NCI-H2107 treated with DMSO at 0.1 percent for 48 hours (cell line): ENCODE data around the gene TBC1D10B.
"Not testable (repeated sequence)": the region's sequence is repeated elsewhere in the genome, so short reads cannot be mapped to it uniquely, and the experiment has no call there.

ENCODE experiments used
- DNase-seq: peaks from one replicate; lab custom pipeline; 2025; ENCODE audit not compliant: unreplicated experiment; lab: John Stamatoyannopoulos, UW

The TBC1D10B gene

DNA sequence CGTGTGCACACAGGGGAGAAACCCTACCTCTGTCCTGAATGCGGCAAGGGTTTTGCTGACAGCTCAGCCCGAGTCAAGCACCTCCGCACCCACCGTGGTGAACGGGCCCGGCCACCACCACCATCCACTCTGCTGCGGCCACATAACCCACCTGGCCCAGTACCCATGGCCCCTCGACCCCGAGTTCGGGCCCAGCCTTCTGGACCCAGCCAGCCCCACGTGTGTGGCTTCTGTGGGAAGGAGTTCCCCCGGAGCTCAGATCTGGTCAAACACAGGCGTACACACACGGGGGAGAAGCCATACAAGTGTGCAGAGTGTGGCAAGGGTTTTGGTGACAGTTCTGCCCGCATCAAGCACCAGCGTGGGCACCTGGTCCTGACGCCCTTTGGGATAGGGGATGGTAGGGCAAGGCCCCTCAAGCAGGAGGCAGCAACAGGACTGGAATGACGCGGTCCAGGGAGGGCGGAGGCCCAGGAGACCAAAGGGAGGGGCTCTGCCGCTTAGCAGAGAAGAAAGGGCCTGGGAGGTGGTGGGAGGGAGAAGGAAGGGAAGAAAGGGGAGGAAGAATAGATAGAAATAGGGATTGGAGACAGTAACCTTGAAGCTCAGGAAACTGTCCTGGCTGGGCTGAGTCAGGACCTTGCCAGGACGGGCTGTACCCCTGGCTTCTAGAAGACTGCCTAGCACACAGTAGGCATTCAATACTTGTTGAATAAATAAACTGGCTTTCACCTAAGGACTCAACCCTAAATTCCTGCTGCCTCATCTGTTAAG, 28.6 kb upstream of the TBC1D10B start:
- no peak for DNase-seq

GRCh38 chr16:30397776-30398660, 27.7 kb upstream of the TBC1D10B start:
- DNase-seq: no peak

GRCh38 chr16:30397056-30397455, 26.8 kb upstream of the TBC1D10B start:
- no peak for DNase-seq

- DNase-seq: not testable (repeated sequence)
Observed at GRCh38 chr16:30396627-30397026, 26.3 kb upstream of the TBC1D10B start.

DNA sequence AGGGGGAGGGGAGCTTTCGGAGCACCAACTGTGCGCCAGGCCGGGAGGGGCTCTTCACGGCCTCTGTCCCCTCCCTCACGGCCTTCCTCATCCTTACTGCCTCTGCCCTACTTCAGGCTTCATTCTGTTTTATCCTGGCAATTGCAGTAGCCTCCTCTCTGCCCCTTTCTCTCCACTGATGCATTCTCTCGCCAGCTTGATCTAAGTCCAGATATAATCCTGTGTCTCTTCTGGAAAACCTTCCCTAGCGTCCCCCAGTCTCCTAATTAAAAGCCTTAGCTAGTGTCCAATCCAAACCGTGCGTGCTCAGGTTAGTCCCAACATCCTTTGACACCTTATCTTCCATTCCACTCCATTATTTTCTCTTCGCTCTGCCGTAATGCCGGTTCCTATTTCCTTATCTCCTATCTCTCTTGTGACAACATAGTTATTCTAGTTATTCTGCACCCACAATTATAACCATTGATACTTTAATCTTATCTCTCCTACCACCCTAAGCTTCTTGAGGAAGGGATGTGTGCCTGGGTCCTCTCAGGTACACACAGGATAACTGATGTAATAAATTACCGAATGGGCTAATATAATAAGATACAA, 25.8 kb upstream of the TBC1D10B start:
- DNase-seq: no peak

- DNase-seq: peak; percentile 78
Observed at GRCh38 chr16:30395155-30395991, 25.1 kb upstream of the TBC1D10B start, which contains the start of gene ZNF48. Gene ZNF48 (plus strand): TSS chr16:30395420. CDS start chr16:30395795, 375 bp downstream.

DNA sequence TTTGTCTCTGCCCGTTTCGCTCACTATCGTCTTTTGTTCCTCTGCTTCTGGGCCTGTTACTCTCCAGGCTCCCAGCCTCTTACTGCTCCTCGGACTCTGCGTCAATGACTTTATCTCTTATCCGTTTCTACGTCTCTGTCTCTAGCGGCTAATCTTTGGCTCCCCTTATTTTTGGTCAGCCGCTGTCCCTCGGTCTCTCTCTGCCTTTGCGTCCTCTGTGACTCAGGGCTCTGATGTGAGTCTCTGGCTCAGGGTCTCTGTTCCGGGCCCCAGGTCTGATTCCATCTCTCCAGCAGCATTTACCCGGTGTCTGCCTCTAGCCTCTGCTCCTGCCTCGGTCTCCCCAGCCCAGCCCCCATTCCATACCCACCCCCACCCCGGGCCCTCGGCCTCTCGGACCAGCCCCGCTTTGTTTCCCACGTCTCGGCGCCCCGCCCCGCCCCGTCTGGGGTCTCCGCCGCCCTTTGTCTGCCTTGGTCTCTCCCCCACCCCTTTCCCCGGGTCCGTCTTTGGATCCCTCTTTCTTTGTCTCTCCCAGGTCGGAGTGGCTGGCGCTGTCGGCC, 24.4 kb upstream of the TBC1D10B start:
- no peak for DNase-seq

DNA sequence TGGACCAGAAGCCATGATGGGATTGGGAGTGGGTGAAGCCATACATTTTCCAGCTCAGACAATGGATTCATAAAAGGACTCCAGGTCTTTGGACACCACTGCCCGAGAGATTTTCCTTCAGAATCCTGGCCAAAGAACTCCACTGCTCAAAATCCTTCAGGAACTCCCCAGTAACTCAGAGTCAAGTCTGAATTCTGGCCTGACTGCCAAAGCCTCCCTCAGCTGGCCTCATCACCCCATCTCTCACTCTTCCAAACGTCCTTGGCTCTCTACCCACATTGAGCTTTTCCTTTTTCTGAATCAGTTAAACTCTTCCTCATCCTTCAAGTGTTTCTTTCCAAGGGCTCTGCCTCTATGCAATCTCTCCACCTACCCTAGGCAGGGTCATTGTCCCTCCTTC, 13.2 kb upstream of the TBC1D10B start:
- no peak for DNase-seq

- DNase-seq: no peak
Observed at GRCh38 chr16:30382111-30382881, 12.0 kb upstream of the TBC1D10B start, which contains the start of gene SEPTIN1. Gene SEPTIN1 (minus strand): TSS chr16:30382561. CDS start chr16:30382542, 19 bp downstream.

GRCh38 chr16:30381291-30382041, 11.2 kb upstream of the TBC1D10B start:
- DNase-seq: no peak

GRCh38 chr16:30380803-30381208, 10.5 kb upstream of the TBC1D10B start:
- DNase-seq: no peak

DNA sequence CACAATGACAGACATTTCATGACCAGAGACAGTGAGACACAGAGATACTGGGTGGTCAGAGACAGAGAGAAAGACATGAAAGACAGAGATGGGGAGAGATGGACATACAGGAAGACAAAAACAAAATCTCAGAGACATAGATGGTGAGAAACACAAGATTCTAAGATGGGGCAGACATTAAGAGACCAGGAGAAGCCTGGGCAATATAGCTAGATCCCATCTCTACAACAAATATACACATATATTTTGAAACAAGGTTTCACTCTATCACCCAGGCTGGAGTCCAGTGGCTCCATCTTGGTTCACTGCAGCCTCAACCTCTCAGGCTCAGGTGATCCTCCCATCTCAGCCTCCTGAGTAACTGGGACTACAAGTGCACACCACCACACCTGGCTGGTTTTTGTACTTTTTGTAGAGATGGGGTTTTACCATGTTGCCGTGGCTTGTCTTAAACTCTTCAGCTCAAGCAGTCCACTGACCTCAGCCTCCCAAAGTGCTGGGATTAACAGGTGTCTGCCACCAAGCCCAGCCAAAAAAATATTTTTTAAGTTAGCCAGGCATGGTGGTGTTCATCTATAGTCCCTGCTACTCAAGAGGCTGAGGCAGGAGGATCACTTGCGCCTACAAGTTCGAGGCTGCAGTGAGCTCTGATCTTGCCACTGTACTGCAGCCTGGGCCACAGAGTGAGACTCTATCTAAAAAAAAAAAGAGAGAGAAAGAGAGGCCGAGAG, 9.9 kb upstream of the TBC1D10B start:
- DNase-seq: no peak

- DNase-seq: no peak
Observed at GRCh38 chr16:30379158-30379783, 9.0 kb upstream of the TBC1D10B start.

DNA sequence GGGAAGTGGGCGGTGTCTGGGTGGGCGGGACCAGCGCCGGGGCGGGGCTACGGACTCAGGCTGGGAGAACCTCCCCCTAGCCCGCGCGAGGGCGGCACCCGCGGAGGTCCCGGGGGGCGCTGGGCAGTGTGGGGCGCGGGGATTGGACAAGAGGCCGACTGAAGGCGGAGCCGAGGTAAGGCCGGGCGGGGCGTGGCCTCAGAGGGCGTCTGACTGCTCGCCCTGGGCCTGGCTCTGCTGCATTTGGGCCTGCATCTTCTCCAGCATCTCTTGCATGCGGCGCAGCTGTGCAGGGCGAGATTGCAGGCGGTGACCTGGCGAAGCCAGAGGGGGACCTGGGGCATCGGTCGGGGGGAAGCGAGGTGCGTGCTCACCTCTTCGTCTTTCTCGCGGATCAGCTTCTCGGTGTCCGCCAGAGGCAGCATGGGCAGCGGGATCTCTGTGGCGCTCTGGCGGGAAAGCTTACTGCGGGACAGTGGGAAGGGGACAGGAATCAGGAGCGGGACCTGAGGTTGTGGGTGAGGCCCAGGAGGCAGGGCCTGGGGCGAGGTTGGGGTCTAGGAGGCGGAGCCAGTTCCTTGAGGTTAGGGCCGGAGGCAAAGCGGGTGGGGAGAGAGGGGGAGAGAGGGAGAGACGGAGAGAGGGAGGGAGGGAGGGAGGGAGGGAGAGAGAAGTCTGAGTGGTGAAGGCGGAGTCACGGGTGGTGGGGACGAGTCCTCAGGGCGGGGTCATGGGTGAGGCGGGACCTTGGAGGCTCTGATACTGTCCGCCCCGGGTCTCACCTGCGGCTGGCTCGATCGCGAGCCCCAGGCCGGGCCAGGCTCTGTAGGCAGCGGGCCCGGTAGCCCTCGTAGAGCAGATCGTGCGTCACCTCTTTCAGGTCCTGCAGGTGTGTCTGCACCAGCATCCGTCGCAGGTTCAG, 8.2 kb upstream of the TBC1D10B start:
- DNase-seq: peak; percentile 73

DNA sequence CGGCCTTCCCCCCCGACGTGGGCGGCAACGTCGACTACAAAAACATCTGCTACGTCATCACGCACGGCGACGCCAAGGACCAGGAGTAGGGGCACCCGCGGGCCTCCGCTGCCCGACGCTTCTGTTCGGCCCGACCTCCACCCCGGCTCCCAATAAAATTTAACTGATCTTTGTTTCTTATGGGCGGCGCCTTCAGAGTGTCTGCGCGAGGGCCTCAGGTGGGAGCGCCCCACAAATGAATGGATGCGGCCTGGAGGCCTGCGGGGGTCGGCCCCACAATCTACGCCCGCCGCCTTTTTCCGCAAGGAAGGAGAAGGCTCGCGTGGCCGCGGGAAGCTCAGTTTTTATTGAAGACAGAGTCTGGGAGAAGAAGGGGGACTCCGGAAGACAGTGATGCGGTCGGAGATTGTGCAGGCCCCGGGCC, 7.5 kb upstream of the TBC1D10B start:
- DNase-seq: peak; percentile 73

GRCh38 chr16:30377050-30377811, 6.9 kb upstream of the TBC1D10B start:
- DNase-seq: no peak
